ENCODE results near the gene ST6GALNAC4.

ST6GALNAC4 gene

DNA sequence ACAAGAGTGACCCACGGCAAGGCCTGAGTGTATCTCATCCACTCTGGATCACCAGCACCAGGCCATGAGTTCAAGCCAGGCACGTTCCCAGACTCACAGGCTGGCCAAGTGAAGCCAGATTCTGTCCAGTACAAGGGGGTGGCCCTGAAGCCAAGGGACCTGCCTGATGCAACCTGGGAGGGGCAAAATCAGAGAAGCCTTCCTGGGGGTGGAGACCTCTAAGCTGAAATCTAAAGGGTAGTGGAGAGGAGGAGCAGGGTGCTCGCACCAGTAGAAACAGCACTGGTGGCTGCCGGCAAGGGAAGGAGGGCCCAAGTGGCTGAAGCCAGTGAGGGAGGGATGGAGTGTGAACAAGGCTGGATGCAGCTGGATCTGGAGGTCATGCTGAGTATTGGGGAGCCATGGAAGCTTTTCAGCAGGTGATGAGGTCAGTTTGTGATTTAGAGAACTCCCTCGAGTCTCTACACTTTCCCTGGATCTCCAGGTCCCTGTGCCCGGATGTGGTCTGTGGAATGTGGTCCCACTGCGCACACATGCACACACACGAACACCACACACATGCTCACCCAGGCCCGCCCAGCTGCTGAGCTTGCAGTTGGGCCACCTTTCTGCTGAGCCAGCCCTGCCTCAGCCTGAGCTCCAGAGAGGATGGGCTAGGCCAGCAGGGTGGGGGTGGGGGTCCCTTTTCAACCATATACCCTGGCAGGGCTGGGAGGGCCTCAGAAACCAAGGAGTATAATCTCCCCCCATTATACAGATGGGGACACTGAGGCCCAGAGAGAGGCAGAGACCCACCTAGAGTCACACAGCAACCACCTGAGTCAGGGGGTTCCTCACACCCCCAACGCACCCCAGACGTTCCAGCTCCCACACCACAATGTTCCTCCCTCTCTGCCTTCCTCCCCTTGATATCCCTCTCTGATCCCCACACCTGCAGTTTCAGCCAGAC lies 12.1 kb upstream of the ST6GALNAC4 start:
- no peak for DNase-seq

GRCh38 chr9:127927988-127928675 lies 11.3 kb upstream of the ST6GALNAC4 start:
- no peak for DNase-seq

DNA sequence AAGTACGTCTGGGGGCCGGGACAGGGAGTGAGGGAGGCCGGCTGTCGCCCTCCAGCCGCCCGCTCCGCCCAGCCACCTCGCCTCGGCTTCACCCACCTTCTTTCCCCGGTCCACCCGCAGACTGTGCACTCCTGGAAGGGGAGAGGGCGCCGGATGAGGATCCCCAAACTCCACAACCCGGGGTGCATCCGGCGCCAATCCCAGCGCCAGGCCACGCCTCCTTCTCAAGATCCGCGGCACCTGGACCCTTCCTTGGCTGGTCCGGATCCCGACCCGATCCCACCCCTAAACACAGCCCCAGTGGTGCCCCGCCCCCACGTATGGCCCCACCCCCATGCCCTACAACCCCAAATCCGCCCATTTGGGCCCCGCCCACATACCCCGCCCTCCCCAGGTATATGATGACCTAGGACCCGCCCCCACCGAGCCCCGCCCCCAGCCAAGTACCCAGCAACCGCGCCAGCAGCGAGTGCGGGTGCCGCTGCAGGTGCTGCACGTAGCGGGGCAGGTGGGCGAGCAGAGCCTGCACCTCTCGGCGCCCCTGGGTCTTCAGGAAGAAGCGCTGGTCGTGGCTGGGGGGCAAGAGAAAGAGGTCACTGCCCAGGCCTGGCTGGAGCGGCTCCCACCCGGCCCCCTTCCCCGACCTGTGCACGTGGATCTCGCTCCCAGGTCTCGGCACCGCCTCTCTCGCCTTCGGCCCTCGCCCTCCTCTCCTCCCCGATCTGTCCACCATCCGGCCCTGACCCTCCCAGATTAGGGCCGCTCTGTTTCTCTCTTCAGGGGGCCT lies 10.6 kb upstream of the ST6GALNAC4 start:
- no peak for DNase-seq

GRCh38 chr9:127926906-127927200 lies 10.0 kb upstream of the ST6GALNAC4 start:
- DNase-seq = no peak

GRCh38 chr9:127925959-127926905 lies 9.4 kb upstream of the ST6GALNAC4 start:
- no peak for DNase-seq

DNA sequence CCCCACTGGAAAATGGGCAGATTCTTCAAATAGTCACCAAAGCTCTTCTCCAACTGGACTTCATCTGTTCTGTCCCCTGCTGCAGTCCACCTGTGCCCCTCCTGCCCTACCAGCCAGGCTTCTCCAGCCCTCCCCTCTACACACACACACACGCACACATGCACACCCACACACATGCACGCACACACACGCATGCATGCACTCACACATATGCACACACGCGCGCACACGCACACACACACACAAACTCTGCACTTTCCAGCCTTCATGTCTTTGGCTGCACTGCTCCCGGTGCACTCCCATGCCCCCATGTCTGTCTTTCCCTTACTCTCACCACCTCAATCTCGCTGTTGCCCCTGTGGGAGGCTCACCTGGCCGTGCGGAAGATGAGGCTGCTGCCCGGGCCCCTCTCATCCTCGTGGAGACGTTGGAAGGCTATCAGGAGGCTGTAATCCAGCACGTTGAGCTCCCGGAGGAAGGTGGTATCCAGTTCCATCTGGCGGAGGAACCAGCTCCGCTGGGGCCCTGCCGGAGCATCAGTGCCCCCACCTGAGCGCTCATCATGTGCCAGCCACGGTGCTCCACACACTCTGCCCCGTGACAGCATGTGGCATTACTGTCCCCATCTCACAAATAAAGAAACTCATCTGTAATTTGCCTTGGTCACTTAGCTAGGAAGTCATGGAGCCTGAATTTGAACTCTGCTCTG lies 8.0 kb upstream of the ST6GALNAC4 start:
- DNase-seq = no peak

DNA sequence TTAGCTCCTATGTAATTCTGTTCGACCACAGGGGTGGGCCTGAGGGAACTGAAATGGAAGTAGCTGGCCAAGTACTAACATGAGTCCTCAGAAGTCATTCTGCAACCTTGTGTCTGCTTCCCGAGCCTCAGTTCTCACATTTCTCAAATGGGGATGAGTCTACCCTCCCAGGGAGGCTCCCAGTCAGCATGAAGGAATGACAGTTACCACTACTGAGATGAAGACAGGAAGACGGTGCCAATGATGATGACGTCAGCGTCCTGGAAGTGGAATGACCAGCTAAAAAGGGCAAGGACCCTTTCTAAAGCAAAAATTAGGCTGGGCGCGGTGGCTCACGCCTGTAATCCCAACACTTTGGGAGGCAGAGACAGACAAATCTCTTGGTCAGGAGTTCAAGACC lies 6.9 kb upstream of the ST6GALNAC4 start:
- no peak for DNase-seq

DNA sequence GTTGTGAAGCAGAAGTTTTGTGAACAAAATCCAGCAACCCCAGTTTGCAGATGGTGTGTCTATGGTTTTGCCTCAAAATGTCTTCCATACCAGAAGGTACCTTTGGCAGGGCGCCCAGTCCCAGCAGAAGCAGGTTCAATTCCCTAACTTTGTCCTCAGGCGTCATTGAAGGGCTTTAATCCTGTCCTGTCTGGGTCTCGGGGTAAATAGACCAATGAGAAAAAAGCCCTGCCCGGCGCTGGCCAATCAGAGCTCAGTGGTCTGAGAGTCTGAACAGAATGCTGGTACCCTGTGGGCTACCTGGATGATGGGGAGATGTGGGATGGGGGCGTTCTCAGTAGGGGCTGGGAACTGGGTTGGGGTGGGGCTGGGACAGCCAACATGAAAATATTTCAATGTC lies 6.2 kb upstream of the ST6GALNAC4 start:
- DNase-seq = no peak

DNA sequence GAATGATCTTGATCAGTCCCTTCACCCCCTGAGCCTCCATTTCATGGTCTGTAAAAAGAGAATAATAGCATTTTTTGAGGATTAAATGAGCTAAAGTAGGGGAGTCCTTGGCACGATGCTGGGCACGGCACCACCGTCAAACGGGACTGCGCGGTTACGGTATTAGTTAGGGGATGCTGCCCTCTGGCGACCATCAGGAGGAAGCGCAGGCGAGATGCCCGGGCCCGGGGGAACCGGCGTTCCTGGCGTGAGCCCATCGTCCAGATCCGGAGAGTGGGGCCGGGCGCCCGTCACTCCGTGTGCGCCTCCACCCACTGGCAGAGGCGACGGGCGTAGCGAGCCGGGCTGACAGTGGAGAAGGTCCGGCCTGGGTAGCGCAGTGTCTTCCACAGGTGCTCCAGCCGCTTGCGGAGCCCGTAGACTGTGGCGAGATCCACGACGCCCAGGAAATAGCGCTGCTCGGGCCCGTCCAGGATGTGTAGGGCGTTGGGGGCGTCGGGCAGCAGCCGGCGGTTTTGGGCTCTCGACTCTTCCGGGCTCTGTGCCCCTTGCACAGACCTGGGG lies 4.8 kb upstream of the ST6GALNAC4 start:
- DNase-seq = peak; percentile 40

DNA sequence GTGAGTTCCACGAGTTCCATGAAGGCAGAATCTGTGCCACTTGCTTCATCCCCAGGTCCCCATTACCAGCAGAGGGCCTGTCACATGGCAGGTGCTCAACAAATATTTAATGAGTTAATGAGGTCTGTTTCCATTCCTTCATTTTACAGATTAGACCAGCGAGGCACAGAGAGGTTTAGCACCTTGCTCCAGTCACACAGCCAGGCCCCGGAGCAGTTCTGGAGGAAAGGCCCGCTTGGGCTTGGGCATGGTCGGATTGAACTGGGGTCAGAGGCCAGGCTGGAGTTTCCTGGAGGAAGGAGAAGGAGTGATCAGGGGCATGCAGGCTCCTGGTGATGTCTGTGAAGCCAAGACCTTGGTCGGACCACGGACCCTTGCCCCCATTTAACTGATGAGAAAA lies 4.0 kb upstream of the ST6GALNAC4 start:
- DNase-seq = no peak

- peak; percentile 96 for DNase-seq
Observed at GRCh38 chr9:127919253-127919815, 2.5 kb upstream of the ST6GALNAC4 start.

- DNase-seq = peak; percentile 35
Observed at GRCh38 chr9:127918183-127919107, 1.6 kb upstream of the ST6GALNAC4 start.

DNA sequence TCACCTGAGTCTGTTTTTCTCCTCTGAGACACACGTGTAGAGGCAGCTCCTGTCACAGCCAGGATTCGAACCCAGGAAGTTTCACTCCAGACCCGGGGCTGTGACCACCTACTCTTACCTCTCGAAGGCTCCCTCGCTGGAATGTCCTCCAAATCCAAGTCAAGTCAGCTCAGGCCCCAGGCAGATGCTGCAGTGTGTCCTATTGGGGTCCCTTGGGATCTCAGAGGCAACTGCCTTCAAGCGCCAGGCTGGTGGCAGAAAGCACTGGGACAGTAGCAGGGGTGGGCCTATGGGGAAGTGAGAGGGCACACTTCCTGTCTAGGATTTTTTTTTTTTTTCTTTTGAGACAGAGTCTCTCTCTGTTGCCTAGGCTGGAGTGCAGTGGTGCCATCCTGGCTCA lies 762 bp upstream of the ST6GALNAC4 start:
- peak; percentile 73 for DNase-seq

DNA sequence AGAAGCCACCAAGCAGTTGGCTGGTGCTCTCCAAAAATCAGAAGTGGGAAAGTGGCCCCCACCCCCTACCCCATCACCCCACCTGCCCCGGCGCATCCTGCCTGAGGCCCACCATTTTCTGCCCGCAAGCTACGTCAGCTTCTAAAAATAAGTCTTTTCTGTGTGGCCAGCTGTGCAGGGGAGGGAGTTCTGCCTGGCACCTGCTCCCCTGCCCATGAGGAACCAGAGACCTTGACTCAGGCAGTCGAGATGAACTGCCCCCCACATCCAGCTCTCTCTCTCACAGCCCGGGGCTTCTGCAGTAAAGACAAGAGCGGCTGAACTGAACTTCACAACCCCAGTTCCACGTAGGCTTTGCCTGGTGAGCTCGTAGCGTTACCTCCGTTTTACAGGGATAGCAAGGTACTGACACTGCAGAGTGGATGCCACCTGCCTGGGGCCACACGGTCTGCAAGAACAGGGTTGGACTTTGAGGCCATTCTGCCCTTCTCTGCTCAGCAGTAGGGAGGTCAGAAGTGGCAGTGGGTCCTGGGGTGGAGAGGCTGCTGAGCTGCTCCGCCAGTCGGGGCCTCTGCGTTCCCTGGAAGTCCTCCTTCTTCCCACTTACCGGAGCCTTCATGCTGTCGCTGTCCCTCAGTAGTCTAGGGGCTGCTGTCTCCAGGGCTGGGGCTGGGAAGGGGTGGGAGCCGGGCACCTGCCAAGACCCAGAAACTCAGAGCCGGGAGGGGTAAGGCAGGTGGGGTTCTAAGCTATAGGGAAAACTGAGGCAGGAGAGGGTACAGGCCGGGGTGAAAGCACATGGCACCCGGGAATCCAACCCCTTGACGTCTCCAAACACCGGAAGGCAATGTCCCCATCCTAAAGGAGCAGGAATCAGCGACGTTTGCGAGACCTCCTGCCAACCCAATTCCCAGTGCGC lies 781 bp downstream of the ST6GALNAC4 start:
- no peak for DNase-seq

GRCh38 chr9:127915325-127915752 lies 1.5 kb downstream of the ST6GALNAC4 start:
- DNase-seq = peak; percentile 6

DNA sequence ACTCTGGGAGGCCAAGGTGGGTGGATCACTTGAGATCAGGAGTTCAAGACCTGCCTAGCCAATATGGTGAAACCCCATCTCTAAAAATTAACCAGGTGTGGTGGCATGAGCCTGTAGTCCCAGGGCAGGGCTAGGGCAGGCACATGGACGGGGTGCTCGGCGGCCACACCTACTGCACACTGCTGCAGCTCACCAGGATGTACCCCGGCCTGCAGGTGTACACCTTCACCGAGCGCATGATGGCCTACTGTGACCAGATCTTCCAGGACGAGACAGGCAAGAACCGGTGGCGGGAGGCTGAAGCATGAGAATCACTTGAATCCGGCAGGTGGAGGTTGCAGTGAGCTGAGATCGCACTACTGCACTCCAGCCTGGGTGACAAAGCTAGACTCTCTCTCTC lies 3.2 kb downstream of the ST6GALNAC4 start:
- DNase-seq = no peak

- no peak for DNase-seq
Observed at GRCh38 chr9:127912882-127913281, 4.0 kb downstream of the ST6GALNAC4 start.

DNA sequence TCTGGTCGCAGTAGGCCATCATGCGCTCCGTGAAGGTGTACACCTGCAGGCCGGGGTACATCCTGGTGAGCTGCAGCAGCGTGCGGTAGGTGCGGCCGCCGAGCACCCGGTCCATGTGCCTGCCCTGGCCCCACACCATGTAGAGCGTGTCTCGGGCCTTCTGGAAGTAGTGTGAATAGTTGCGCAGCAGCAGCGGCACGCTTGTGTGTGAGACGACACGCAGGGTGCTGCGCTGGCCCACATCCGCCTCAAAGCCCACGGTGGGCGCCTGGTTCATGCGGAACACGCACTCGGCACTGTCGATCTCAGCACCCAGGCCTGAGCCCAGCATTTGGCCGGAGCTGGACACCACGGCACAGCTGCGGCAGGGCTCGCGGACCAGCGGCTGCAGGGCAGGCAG lies 4.5 kb downstream of the ST6GALNAC4 start:
- DNase-seq = no peak

Measured in inflammatory macrophage treated with lipopolysaccharide for 4 hours (primary cell).